B cell (primary cell): Measurements from ENCODE around the gene MRPL34. TPM values are rescaled to one million over a fixed set of nuclear protein-coding genes. Genes with fewer than 3 reads are reported as not detected.

ENCODE experiments used
- ATAC-seq: fragments of 200-7000 bp; cut with Tn5 transposase; one replicate; pipeline ENCODE4 v1.10.0; 2021; ENCODE audit warnings: low read depth, mild to moderate bottlenecking, moderate number of reproducible peaks, moderate library complexity
- CTCF ChIA-PET: fragments of 350-600 bp; sonication (Branson Sonifier 250); formaldehyde crosslinking; loops from one replicate; lab custom pipeline; 2021; ENCODE audit warnings: antibody characterized with exemption, inconsistent platforms; lab: Charles Lee
- POLR2A ChIA-PET: fragments of 350-600 bp; sonication (Branson Sonifier 250); formaldehyde crosslinking; loops from one replicate; lab custom pipeline; 2021; ENCODE audit warnings: antibody characterized with exemption; lab: Charles Lee
- DNase-seq: peaks from one replicate; pipeline ENCODE4 v3.0.0; 2013
- H2AFZ ChIP-seq: 2 replicates; pipeline ENCODE4 v1.6.1; 2012; ENCODE audit warnings: mild to moderate bottlenecking, low read depth, low read length; ENCODE audit not compliant: insufficient read depth, poor library complexity, severe bottlenecking
- H3K27ac ChIP-seq, 2 donors: 1 replicate in 1 of 2; 2 replicates in 1 of 2; pipeline ENCODE4 v1.5.1; 2012 to 2013; ENCODE audit warnings: low read length in 2 of 2, mild to moderate bottlenecking in 2 of 2, moderate library complexity in 1 of 2
- H3K27me3 ChIP-seq, 4 experiments: fragments of 200-600 bp in 1 of 4; sonication (generic) in 1 of 4; replicated peaks in 1 of 4; 1 replicate in 2 of 4; 2 replicates in 2 of 4; pipeline versions ENCODE4 v1.6.1 to v1.7.0; 2013 to 2016; ENCODE audit warnings: low read length in 3 of 4, mild to moderate bottlenecking in 2 of 4, mixed read lengths in 1 of 4, moderate library complexity in 1 of 4; ENCODE audit not compliant: insufficient read depth in 4 of 4, control insufficient read depth in 3 of 4; ENCODE audit errors: control extremely low read depth in 1 of 4
- H3K36me3 ChIP-seq, 2 experiments: replicated peaks in 1 of 2; 1 replicate in 1 of 2; 2 replicates in 1 of 2; pipeline versions ENCODE4 v1.6.1 to v1.7.1; 2013; ENCODE audit warnings: low read length in 1 of 2; ENCODE audit not compliant: insufficient read depth in 2 of 2, control insufficient read depth in 1 of 2; ENCODE audit errors: control extremely low read depth in 1 of 2, extremely low read depth in 1 of 2
- H3K4me1 ChIP-seq, 2 donors: fragments of 200-600 bp in 1 of 2; sonication (generic) in 1 of 2; 1 replicate in 1 of 2; 2 replicates in 1 of 2; pipeline versions ENCODE4 v1.5.1 to v1.6.1; 2013 to 2017; ENCODE audit warnings: low read length in 2 of 2; ENCODE audit not compliant: control insufficient read depth in 2 of 2, insufficient read depth in 2 of 2
- H3K4me2 ChIP-seq: replicated peaks from 2 replicates; pipeline ENCODE3; 2012; ENCODE audit warnings: mild to moderate bottlenecking, low read depth, low read length; ENCODE audit not compliant: poor library complexity, severe bottlenecking
- H3K4me3 ChIP-seq, 5 experiments: fragments of 200-600 bp in 1 of 5; sonication (generic) in 1 of 5; 1 replicate in 3 of 5; 2 replicates in 2 of 5; pipeline versions ENCODE4 v1.5.1 to v1.7.0; 2011 to 2016; ENCODE audit warnings: low read length in 4 of 5, mild to moderate bottlenecking in 4 of 5, low read depth in 2 of 5, control low read depth in 1 of 5, moderate library complexity in 1 of 5; ENCODE audit not compliant: insufficient read depth in 1 of 5; ENCODE audit errors: control extremely low read depth in 1 of 5, extremely low read depth in 1 of 5
- H3K79me2 ChIP-seq: fragments of 200-600 bp; sonication (generic); one replicate; pipeline ENCODE4 v1.6.0; 2016; ENCODE audit warnings: low read length; ENCODE audit not compliant: control insufficient read depth, insufficient read depth
- H3K9ac ChIP-seq: fragments of 200-600 bp; sonication (generic); 2 replicates; pipeline ENCODE4 v1.6.1; 2017; ENCODE audit warnings: mild to moderate bottlenecking, low read length, moderate library complexity
- H3K9me3 ChIP-seq, 3 donors: one replicate each; pipeline versions ENCODE4 v1.6.1 to v1.7.1; 2013; ENCODE audit warnings: low read length in 2 of 3; ENCODE audit not compliant: control insufficient read depth in 2 of 3, insufficient read depth in 1 of 3; ENCODE audit errors: control extremely low read depth in 1 of 3
- H4K20me1 ChIP-seq: 2 replicates; pipeline ENCODE4 v1.6.0; 2012; ENCODE audit warnings: mild to moderate bottlenecking, low read length; ENCODE audit not compliant: insufficient read depth, control insufficient read depth, poor library complexity, severe bottlenecking
- H3K27ac Mint-ChIP-seq: one replicate; pipeline ENCODE4 v1.8.0; 2021; ENCODE audit warnings: mixed read lengths
- H3K27me3 Mint-ChIP-seq: one replicate; pipeline ENCODE4 v1.8.0; 2021; ENCODE audit warnings: mixed read lengths
- H3K4me1 Mint-ChIP-seq: one replicate; pipeline ENCODE4 v1.8.0; 2021; ENCODE audit warnings: mixed read lengths
- H3K4me3 Mint-ChIP-seq: one replicate; pipeline ENCODE4 v1.8.0; 2021; ENCODE audit warnings: mixed read lengths
- H3K9me3 Mint-ChIP-seq: one replicate; pipeline ENCODE4 v1.8.0; 2022; ENCODE audit warnings: mixed read lengths; ENCODE audit not compliant: insufficient read depth
- CTCF ChIP-seq: fragments of 200-600 bp; IDR thresholded peaks from one replicate; pipeline ENCODE4 v1.8.0; 2022; ENCODE audit warnings: antibody characterized with exemption, mild to moderate bottlenecking
- EZH2 ChIP-seq: IDR thresholded peaks from 2 replicates; pipeline ENCODE4 v1.6.1; 2012; ENCODE audit warnings: borderline replicate concordance, low read depth, mild to moderate bottlenecking, moderate library complexity, low read length; ENCODE audit not compliant: insufficient read depth, poor library complexity, severe bottlenecking
- WGBS: methylation state at CpG from one replicate; pipeline ENCODE4 v1.1.5; 2013; ENCODE audit warnings: missing lambda C conversion rate; ENCODE audit not compliant: insufficient coverage; 5-methylcytosine and 5-hydroxymethylcytosine counted together
- intact Hi-C: fragments of 100-400 bp; cut with micrococcal nuclease; formaldehyde crosslinking; loops from one replicate; pipeline ENCODE4 v1.10.0; 2022
- polyA plus RNA-seq: library from polyadenylated mRNA; depleted of rRNA; stranded (reverse); fragments of >200 nt; gene quantifications from 2 replicates; pipeline ENCODE4 v1.2.3, GENCODE V29; 2012
- total RNA-seq, 2 donors: library from RNA; stranded (reverse); fragments of 120-200 nt in 1 of 2; gene quantifications; 1 replicate in 1 of 2; 2 replicates in 1 of 2; pipeline versions ENCODE4 v1.2.3 to v1.2.4, GENCODE V29; 2013 to 2022

The MRPL34 gene
- total and polyA plus RNA-seq, 2 donors (not counting 1 experiment from before 2014, with no cell fraction given): 16.5 to 45.7 TPM

GRCh38 chr19:17302391-17303166, 3.1 kb upstream of the MRPL34 start:
- Histone ChIP-seq H3K9ac (peak overlapping the region; percentile 90), H3K9me3 (peaks cover 0 to 6% (median 0%) of the 10 kb centered on the region in 3 donors), H3K79me2 (peaks cover 21% of the 10 kb centered on the region), H3K36me3 (no peaks in the 10 kb centered on the region), H4K20me1 (no peaks in the 10 kb centered on the region), H3K4me2 (peak overlapping the region; percentile 99), H3K4me3 (peak overlapping the region in 4 of 5 experiments; percentile 71 to 86 (median 75)), H2AFZ (peak overlapping the region; percentile 97), H3K4me1 (peaks cover 30 to 39% of the 10 kb centered on the region in 2 donors), H3K27me3 (no peaks in the 10 kb centered on the region), H3K27ac (peak overlapping the region; percentile 2 to 67)
- intact Hi-C loops: loop anchor here (10.0 kb wide), 1 partner anchor 408 kb away; no protein-coding TSS in a partner anchor
- Mint-ChIP-seq H3K27ac (peak overlapping the region; percentile 32), H3K9me3 (no peaks in the 10 kb centered on the region), H3K4me3 (peak overlapping the region; percentile 85), H3K27me3 (no peaks in the 10 kb centered on the region), H3K4me1 (peaks cover 36% of the 10 kb centered on the region)
- ChIA-PET POLR2A (no interaction called here), CTCF (interaction anchor here (0.9 to 1.5 kb wide), 5 partner anchors 10 to 87 kb away, joined by 3 to 7 read pairs (median 4); no protein-coding TSS in a partner anchor)
- no peak for TF ChIP-seq EZH2
- no peak for TF ChIP-seq CTCF
- 9% methylated on average over 25 of the region's 29 CpGs for WGBS
- ATAC-seq (no peak), DNase-seq (peak; percentile 64)
